ENCODE data around the gene RMRP.
A peak's percentile ranks its signal among the peaks of the same experiment; 100 is the strongest.

Gene RMRP

GRCh38 chr9:35664531-35665470, 7.0 kb upstream of the RMRP start, which contains the start of gene ARHGEF39:
TSS of gene ARHGEF39 (minus strand) at chr9:35665195. CDS start at chr9:35665169, 26 bp downstream.
- H3K4me3 ChIP-seq (ENCODE audit: low read length): peak within 1 kb of the TSS; percentile 76
- TF ChIP-seq ZNF274 (IDR thresholded peaks at IDR 0.05; ENCODE audit: low read depth, low read length): no peak

GRCh38 chr9:35662437-35662836, 4.6 kb upstream of the RMRP start:
- no peak for TF ChIP-seq ZNF274 (IDR thresholded peaks at IDR 0.05; ENCODE audit: low read depth, low read length)
- H3K4me3 ChIP-seq (ENCODE audit: low read length): no peak overlapping the region

GRCh38 chr9:35661756-35662350, 4.0 kb upstream of the RMRP start:
- no peak for TF ChIP-seq ZNF274 (IDR thresholded peaks at IDR 0.05; ENCODE audit: low read depth, low read length)
- H3K4me3 ChIP-seq (ENCODE audit: low read length): no peak overlapping the region

- no peak overlapping the region for H3K4me3 ChIP-seq (ENCODE audit: low read length)
- no peak for TF ChIP-seq ZNF274 (IDR thresholded peaks at IDR 0.05; ENCODE audit: low read depth, low read length)
These were observed 3.2 kb upstream of the RMRP start for GRCh38 chr9:35660966-35661415.

GRCh38 chr9:35659340-35659739, 1.5 kb upstream of the RMRP start:
- peak overlapping the region; percentile 79; the same call in 1 of the 2 replicates for H3K4me3 ChIP-seq (ENCODE audit: low read length)
- TF ChIP-seq ZNF274 (IDR thresholded peaks at IDR 0.05; ENCODE audit: low read depth, low read length): no peak

- peak overlapping the region; percentile 79 for H3K4me3 ChIP-seq (ENCODE audit: low read length)
- TF ChIP-seq ZNF274 (IDR thresholded peaks at IDR 0.05; ENCODE audit: low read depth, low read length): no peak
These were observed 1.1 kb upstream of the RMRP start for GRCh38 chr9:35658968-35659220.

GRCh38 chr9:35658137-35658967, 533 bp upstream of the RMRP start, which contains the start of gene CCDC107:
TSS of gene CCDC107 (plus strand) at chr9:35658292. CDS start at chr9:35658380, 88 bp downstream.
- peak within 1 kb of the TSS; percentile 79 for H3K4me3 ChIP-seq (ENCODE audit: low read length)
- TF ChIP-seq ZNF274 (IDR thresholded peaks at IDR 0.05; ENCODE audit: low read depth, low read length): no peak

- TF ChIP-seq ZNF274 (IDR thresholded peaks at IDR 0.05; ENCODE audit: low read depth, low read length): no peak
- peak overlapping the region; percentile 8; the same call in 1 of the 2 replicates for H3K4me3 ChIP-seq (ENCODE audit: low read length)
These were observed 831 bp downstream of the RMRP start for GRCh38 chr9:35656831-35657545.

GRCh38 chr9:35656348-35656747, 1.5 kb downstream of the RMRP start:
- no peak for TF ChIP-seq ZNF274 (IDR thresholded peaks at IDR 0.05; ENCODE audit: low read depth, low read length)
- H3K4me3 ChIP-seq (ENCODE audit: low read length): no peak overlapping the region

GRCh38 chr9:35653611-35654010, 4.2 kb downstream of the RMRP start:
- TF ChIP-seq ZNF274 (IDR thresholded peaks at IDR 0.05; ENCODE audit: low read depth, low read length): no peak
- no peak overlapping the region for H3K4me3 ChIP-seq (ENCODE audit: low read length)

- no peak overlapping the region for H3K4me3 ChIP-seq (ENCODE audit: low read length)
- no peak for TF ChIP-seq ZNF274 (IDR thresholded peaks at IDR 0.05; ENCODE audit: low read depth, low read length)
These were observed 5.0 kb downstream of the RMRP start for GRCh38 chr9:35652829-35653209.

GRCh38 chr9:35651956-35652828, 5.6 kb downstream of the RMRP start:
- no peak for TF ChIP-seq ZNF274 (IDR thresholded peaks at IDR 0.05; ENCODE audit: low read depth, low read length)
- no peak overlapping the region for H3K4me3 ChIP-seq (ENCODE audit: low read length)

Data from GM08714 (cell line).